GM12878 (cell line): Measurements from ENCODE around the gene DNAJC15.

Experiments used
- CBFB ChIP-seq: IDR thresholded peaks from 2 replicates; pipeline ENCODE4 v1.6.1; 2016; ENCODE audit warnings: antibody characterized with exemption, low read depth
- CBX5 ChIP-seq: sonication (generic); IDR thresholded peaks from 2 replicates; pipeline ENCODE4 v1.6.1; 2016; ENCODE audit warnings: low read depth, moderate library complexity, mild to moderate bottlenecking, inconsistent platforms
- CTCF ChIP-seq, 3 experiments: IDR thresholded peaks in 2 of 3; conservative IDR thresholded peaks in 1 of 3; 2 replicates each; pipeline ENCODE4 v1.5.1; 2011; ENCODE audit warnings: low read depth in 3 of 3, low read length in 3 of 3, mild to moderate bottlenecking in 3 of 3, control low read depth in 2 of 3, moderate library complexity in 2 of 3, inconsistent platforms in 1 of 3, mixed read lengths in 1 of 3; ENCODE audit not compliant: control insufficient read depth in 2 of 3, insufficient read depth in 1 of 3; ENCODE audit errors: extremely low read depth in 1 of 3
- EZH2 ChIP-seq: IDR thresholded peaks from 2 replicates; pipeline ENCODE4 v1.6.1; 2012; ENCODE audit warnings: low read depth, mild to moderate bottlenecking, control low read depth, inconsistent platforms, low read length, borderline replicate concordance; ENCODE audit not compliant: control insufficient read depth
- FOS ChIP-seq: IDR thresholded peaks from 3 replicates; pipeline ENCODE4 v1.6.1; 2011; ENCODE audit warnings: borderline replicate concordance; ENCODE audit not compliant: insufficient read length; ENCODE audit errors: extremely low read depth
- KLF5 ChIP-seq: fragments of 450-650 bp; IDR thresholded peaks from 2 replicates; pipeline ENCODE4 v1.6.1; 2014; ENCODE audit warnings: mild to moderate bottlenecking; ENCODE audit not compliant: partially characterized antibody
- NBN ChIP-seq: fragments of 450-650 bp; IDR thresholded peaks from 2 replicates; pipeline ENCODE4 v1.6.1; 2016
- POLR2AphosphoS5 ChIP-seq: IDR thresholded peaks from 2 replicates; pipeline ENCODE4 v1.6.1; 2011; ENCODE audit warnings: mild to moderate bottlenecking, low read length, inconsistent platforms
- SKIL ChIP-seq: fragments of 450-650 bp; IDR thresholded peaks from 2 replicates; pipeline ENCODE4 v1.6.1; 2017; ENCODE audit warnings: mild to moderate bottlenecking, low read depth, inconsistent platforms; ENCODE audit not compliant: poor library complexity, severe bottlenecking
- YY1 ChIP-seq: IDR thresholded peaks from 2 replicates; pipeline ENCODE4 v1.6.1; 2011; ENCODE audit warnings: low read depth, mild to moderate bottlenecking, low read length
- ZNF207 ChIP-seq: fragments of 450-650 bp; IDR thresholded peaks from 2 replicates; pipeline ENCODE4 v1.6.1; 2014; ENCODE audit warnings: antibody characterized with exemption, mild to moderate bottlenecking, borderline replicate concordance

- TF ChIP-seq EZH2 (no peak), SKIL (no peak), POLR2AphosphoS5 (no peak), CBX5 (no peak), ZNF207 (no peak), CTCF (IDR thresholded peaks at IDR 0.05 in 2 of 3, conservative IDR thresholded peaks at IDR 0.05 in 1 of 3; ENCODE audit: control insufficient read depth in 2 of 3, extremely low read depth in 1 of 3, insufficient read depth in 1 of 3, low read depth in 3 of 3, low read length in 3 of 3) (no peak), YY1 (no peak), CBFB (no peak), FOS (no peak), KLF5 (no peak), NBN (no peak)
Measured at GRCh38 chr13:43002021-43002420, 21.4 kb upstream of the DNAJC15 start.
